Neural crest cell (in vitro differentiated cells): Measurements from ENCODE around the gene ERCC6. TPM values are rescaled to one million over a fixed set of nuclear protein-coding genes. Genes with fewer than 3 reads are reported as not detected.

Experiments used
- DNase-seq: peaks from one replicate; pipeline ENCODE4 v3.0.0; 2021; ENCODE audit warnings: low read depth, mixed read lengths, low spot score
- H3K27ac Mint-ChIP-seq: one replicate; pipeline ENCODE4 v1.8.0; 2021; ENCODE audit warnings: mild to moderate bottlenecking, mixed read lengths; ENCODE audit not compliant: unreplicated experiment
- H3K27me3 Mint-ChIP-seq: 2 replicates; pipeline ENCODE4 v1.8.0; 2021; ENCODE audit warnings: low read depth, mild to moderate bottlenecking, mixed read lengths
- H3K36me3 Mint-ChIP-seq: 2 replicates; pipeline ENCODE4 v1.8.0; 2021; ENCODE audit warnings: low read depth, mild to moderate bottlenecking, mixed read lengths
- H3K4me1 Mint-ChIP-seq: 2 replicates; pipeline ENCODE4 v1.8.0; 2021; ENCODE audit warnings: mixed read lengths
- H3K4me3 Mint-ChIP-seq: one replicate; pipeline ENCODE4 v1.8.0; 2021; ENCODE audit warnings: mild to moderate bottlenecking, mixed read lengths
- H3K9me3 Mint-ChIP-seq: 2 replicates; pipeline ENCODE4 v1.8.0; 2021; ENCODE audit warnings: mixed read lengths
- CTCF ChIP-seq: fragments of 200-600 bp; sonication (generic); conservative IDR thresholded peaks from 2 replicates; pipeline ENCODE4 v1.5.0; 2021; ENCODE audit warnings: antibody characterized with exemption, mild to moderate bottlenecking
- total RNA-seq: library from RNA; stranded (reverse); gene quantifications from 2 replicates; pipeline ENCODE4 v1.2.1, GENCODE V29; 2021

Gene ERCC6
- total RNA-seq, 1 donor from 2014 or later, result 19.7 TPM

- no peak for DNase-seq
- Mint-ChIP-seq H3K36me3 (peaks cover 12% of the 10 kb centered on the region), H3K4me1 (no peaks in the 10 kb centered on the region), H3K27ac (no peak overlapping the region), H3K27me3 (peaks cover 34% of the 10 kb centered on the region), H3K9me3 (peaks cover 6% of the 10 kb centered on the region), H3K4me3 (no peak overlapping the region)
- no peak for TF ChIP-seq CTCF
Measured at GRCh38 chr10:49549640-49550346, 10.9 kb upstream of the ERCC6 start.

- Mint-ChIP-seq H3K9me3 (peaks cover 6% of the 10 kb centered on the region), H3K27me3 (peaks cover 40% of the 10 kb centered on the region), H3K27ac (no peak overlapping the region), H3K4me3 (no peak overlapping the region), H3K4me1 (peaks cover 11% of the 10 kb centered on the region), H3K36me3 (peaks cover 3% of the 10 kb centered on the region)
- no peak for TF ChIP-seq CTCF
- DNase-seq, result no peak
Measured at GRCh38 chr10:49543604-49544003, 4.7 kb upstream of the ERCC6 start.

GRCh38 chr10:49542353-49542752, 3.4 kb upstream of the ERCC6 start:
- peaks cover 18% of the 10 kb centered on the region for H3K4me1 Mint-ChIP-seq
- peaks cover 6% of the 10 kb centered on the region for H3K9me3 Mint-ChIP-seq
- H3K4me3 Mint-ChIP-seq, result no peak overlapping the region
- no peak overlapping the region for H3K27ac Mint-ChIP-seq
- peaks cover 3% of the 10 kb centered on the region for H3K36me3 Mint-ChIP-seq
- H3K27me3 Mint-ChIP-seq, result peaks cover 37% of the 10 kb centered on the region
- DNase-seq, result no peak
- TF ChIP-seq CTCF, result no peak

- Mint-ChIP-seq H3K36me3 (peaks cover 3% of the 10 kb centered on the region), H3K27me3 (peaks cover 33% of the 10 kb centered on the region), H3K4me3 (peak overlapping the region; percentile 66), H3K9me3 (peaks cover 6% of the 10 kb centered on the region), H3K4me1 (peaks cover 19% of the 10 kb centered on the region), H3K27ac (no peak overlapping the region)
- TF ChIP-seq CTCF, result no peak
- no peak for DNase-seq
Measured at GRCh38 chr10:49541762-49542161, 2.8 kb upstream of the ERCC6 start.

- H3K27ac Mint-ChIP-seq, result no peak overlapping the region
- peaks cover 30% of the 10 kb centered on the region for H3K27me3 Mint-ChIP-seq
- peak overlapping the region; percentile 91 for H3K4me3 Mint-ChIP-seq
- no peak for DNase-seq
- no peaks in the 10 kb centered on the region for H3K36me3 Mint-ChIP-seq
- H3K4me1 Mint-ChIP-seq, result peaks cover 27% of the 10 kb centered on the region
- TF ChIP-seq CTCF, result no peak
- H3K9me3 Mint-ChIP-seq, result peaks cover 3% of the 10 kb centered on the region
Measured at GRCh38 chr10:49540056-49540797, 1.3 kb upstream of the ERCC6 start.
